GM12801 (cell line): ENCODE data around the gene CACNA1B.

Experiments
- CTCF ChIP-seq: IDR thresholded peaks from one replicate; pipeline ENCODE4 v1.5.1; 2011; ENCODE audit warnings: control low read depth; ENCODE audit not compliant: insufficient read length; ENCODE audit errors: extremely low read depth

CACNA1B gene

GRCh38 chr9:138065287-138065686 is 187.7 kb downstream of the CACNA1B start:
- no peak for TF ChIP-seq CTCF

- TF ChIP-seq CTCF: no peak
These were observed 188.5 kb downstream of the CACNA1B start for GRCh38 chr9:138066049-138066448.

GRCh38 chr9:138067613-138068367 is 190.2 kb downstream of the CACNA1B start:
- TF ChIP-seq CTCF: no peak

- TF ChIP-seq CTCF: no peak
These were observed 191.0 kb downstream of the CACNA1B start for GRCh38 chr9:138068601-138069035.

DNA sequence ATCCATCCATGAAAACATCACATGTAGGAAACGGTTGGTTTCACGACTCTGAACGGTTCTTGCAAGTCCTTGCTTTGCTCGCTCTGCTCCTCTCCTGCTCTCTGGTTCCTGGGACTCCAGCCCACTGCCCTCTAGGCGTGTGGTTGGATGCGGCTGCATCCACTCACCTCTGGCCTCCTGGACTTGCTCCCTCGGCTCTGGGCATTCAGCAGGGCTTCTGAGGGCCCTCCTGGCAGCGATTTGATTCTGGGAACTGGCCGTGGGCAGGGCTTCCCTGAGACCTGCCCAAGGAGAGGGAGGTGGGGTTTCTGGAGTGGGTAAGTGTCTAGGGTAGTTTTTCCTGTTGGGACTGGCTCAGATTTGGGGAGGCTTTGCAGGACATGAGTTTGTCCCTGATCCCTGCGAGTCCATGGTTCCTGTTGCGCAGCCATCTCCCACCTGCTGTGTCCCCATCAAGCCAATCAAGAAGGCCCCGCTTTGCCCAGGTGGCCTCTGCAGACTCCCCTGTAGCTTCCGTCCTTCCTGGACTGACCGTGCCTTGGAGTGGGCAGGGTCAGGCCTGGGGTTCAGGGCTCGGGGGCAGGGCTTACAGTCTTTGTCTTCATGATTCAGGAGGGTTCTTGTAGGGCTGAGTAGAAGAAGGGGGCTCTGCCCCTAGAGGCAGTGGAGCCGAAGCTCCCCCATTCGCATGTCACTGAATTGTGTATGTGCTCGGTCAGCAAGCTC is 192.3 kb downstream of the CACNA1B start:
- TF ChIP-seq CTCF: no peak

DNA sequence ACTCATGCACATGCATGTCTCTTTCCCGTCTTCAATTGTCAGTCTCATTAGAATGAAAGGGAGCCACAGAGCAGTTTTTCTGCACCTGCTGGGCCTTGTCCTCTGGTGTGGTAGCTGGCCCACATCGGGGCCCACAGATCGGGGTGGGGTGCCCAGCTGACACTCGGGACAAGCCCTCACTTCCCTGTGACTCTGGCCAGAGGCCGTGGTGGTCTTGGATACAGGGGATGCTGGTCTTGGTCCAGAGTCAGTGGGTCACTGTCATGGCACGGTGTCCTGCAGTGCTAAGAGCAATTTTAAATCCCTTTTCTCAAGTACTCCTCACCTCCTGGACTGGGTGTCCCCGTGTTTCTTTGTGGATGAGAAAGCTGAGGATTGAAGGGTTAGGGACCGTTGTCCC is 193.2 kb downstream of the CACNA1B start:
- TF ChIP-seq CTCF: no peak

- TF ChIP-seq CTCF: no peak
These were observed 193.7 kb downstream of the CACNA1B start for GRCh38 chr9:138071292-138071691.
